HL-60 (cell line): ENCODE results near the gene ROBO4.

Source experiments
- DNase-seq, 2 experiments: peaks; one replicate each; pipeline ENCODE4 v3.0.0-alpha.2; 2010 to 2020; ENCODE audit warnings: low read depth in 1 of 2, low spot score in 1 of 2
- H3K27ac ChIP-seq: fragments of 250-450 bp; sonication (Bioruptor Pico); replicated peaks from 2 replicates; pipeline ENCODE4 v1.5.1; 2020; ENCODE audit warnings: mild to moderate bottlenecking, moderate library complexity
- H3K27me3 ChIP-seq: fragments of 250-450 bp; sonication (Bioruptor Pico); 2 replicates; pipeline ENCODE4 v1.5.1; 2021; ENCODE audit warnings: mild to moderate bottlenecking, moderate library complexity; ENCODE audit not compliant: insufficient read depth, poor library complexity, severe bottlenecking
- H3K4me3 ChIP-seq: replicated peaks from 2 replicates; pipeline ENCODE4 v1.5.1; 2011; ENCODE audit warnings: mild to moderate bottlenecking, control low read depth, low read length; ENCODE audit not compliant: insufficient read depth
- CTCF ChIP-seq: IDR thresholded peaks from one replicate; pipeline ENCODE4 v1.5.1; 2011; ENCODE audit warnings: low read length, control low read depth, inconsistent platforms; ENCODE audit not compliant: insufficient read depth
- GABPA ChIP-seq: IDR thresholded peaks from 2 replicates; pipeline ENCODE4 v1.6.1; 2012; ENCODE audit warnings: low read depth
- POLR2AphosphoS5 ChIP-seq: IDR thresholded peaks from 2 replicates; pipeline ENCODE4 v1.6.1; 2012; ENCODE audit warnings: low read depth
- REST ChIP-seq: IDR thresholded peaks from 2 replicates; pipeline ENCODE4 v1.6.1; 2012; ENCODE audit warnings: low read depth; ENCODE audit not compliant: insufficient replicate concordance
- SPI1 ChIP-seq: IDR thresholded peaks from 2 replicates; pipeline ENCODE4 v1.6.1; 2012; ENCODE audit warnings: low read depth, mild to moderate bottlenecking, borderline replicate concordance
- long read RNA-seq: library from polyadenylated mRNA; unstranded; transcript quantifications from one replicate; pipeline ENCODE4 v2.0.0, GENCODE V29; 2020

ROBO4 gene
- long read RNA-seq, result 0 reads

- no peak within 1 kb of the TSS for H3K4me3 ChIP-seq
- no peak within 1 kb of the TSS for H3K27ac ChIP-seq
- peaks cover 6% of the 10 kb centered on the region for H3K27me3 ChIP-seq
- no peak for DNase-seq
- TF ChIP-seq SPI1 (no peak), GABPA (no peak), CTCF (no peak), REST (no peak), POLR2AphosphoS5 (no peak)
These were observed at the start of gene ROBO4 for GRCh38 chr11:124897674-124898262. ROBO4 (minus strand) TSS chr11:124897865; CDS start chr11:124897795, 70 bp downstream.

- Histone ChIP-seq H3K27me3 (no peaks in the 10 kb centered on the region), H3K27ac (no peak overlapping the region), H3K4me3 (no peak overlapping the region)
- no peak for DNase-seq
- TF ChIP-seq GABPA (no peak), SPI1 (no peak), POLR2AphosphoS5 (no peak), REST (no peak), CTCF (no peak)
These were observed 49.1 kb upstream of the ROBO4 start for GRCh38 chr11:124946735-124947141.

- TF ChIP-seq REST, result no peak
- no peak for TF ChIP-seq GABPA
- TF ChIP-seq CTCF, result no peak
- TF ChIP-seq POLR2AphosphoS5, result no peak
- no peak overlapping the region for H3K27ac ChIP-seq
- no peak overlapping the region for H3K4me3 ChIP-seq
- no peaks in the 10 kb centered on the region for H3K27me3 ChIP-seq
- no peak for DNase-seq
These were observed 48.2 kb upstream of the ROBO4 start for GRCh38 chr11:124945826-124946225.
